OCI-M2 (cell line): ENCODE measurements around the gene DHCR24.

Experiments
- DNase-seq: peaks from one replicate; lab custom pipeline; 2025; ENCODE audit not compliant: unreplicated experiment; lab: John Stamatoyannopoulos, UW

DHCR24 gene

DNA sequence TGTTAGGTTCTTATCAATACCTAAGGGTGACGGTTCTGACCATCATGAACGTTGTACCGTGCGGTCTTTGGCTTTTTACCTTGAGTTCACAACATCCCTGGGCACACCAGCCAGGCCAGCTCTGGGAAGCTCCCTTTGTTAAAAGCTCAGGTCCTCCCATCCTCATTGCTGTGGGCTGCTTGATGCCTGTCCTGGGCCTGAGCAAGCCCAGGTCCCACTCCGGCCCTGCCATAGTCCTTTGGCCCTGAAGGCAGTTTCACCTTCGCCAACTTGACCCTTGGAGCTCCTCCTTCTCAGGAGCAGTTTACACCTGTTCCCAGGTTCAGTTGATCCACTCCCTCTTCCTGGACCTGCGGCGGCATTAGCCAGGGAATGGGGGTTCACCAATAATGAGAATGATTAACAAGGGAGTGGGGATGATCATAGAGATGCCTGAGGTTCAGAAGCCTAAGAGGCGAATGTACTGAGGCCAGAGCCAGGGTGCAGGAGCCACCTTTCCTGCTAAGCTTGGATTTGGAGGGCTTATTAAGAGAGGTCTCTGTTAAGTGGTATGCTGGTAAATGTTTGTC lies 40.2 kb downstream of the DHCR24 start:
- no peak for DNase-seq

DNA sequence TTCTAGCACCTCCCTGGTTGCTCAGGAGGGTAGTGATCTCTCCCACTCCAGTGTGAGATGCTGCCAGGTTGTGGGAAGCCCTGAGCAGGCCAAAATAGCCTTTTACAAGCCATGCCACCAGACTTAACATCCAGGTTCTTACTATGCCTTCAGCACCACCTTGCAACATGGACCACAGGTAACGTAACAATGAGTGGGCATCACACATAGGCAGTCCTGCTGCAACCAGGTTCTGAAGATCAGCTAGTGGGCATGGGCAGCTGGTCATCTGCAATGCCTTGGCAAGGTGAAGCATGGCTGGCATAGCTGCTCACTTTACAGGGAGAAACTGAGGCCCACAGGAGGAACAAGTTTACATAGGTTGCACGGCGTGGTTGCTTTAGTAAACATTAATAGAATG lies 40.7 kb downstream of the DHCR24 start:
- no peak for DNase-seq

DNA sequence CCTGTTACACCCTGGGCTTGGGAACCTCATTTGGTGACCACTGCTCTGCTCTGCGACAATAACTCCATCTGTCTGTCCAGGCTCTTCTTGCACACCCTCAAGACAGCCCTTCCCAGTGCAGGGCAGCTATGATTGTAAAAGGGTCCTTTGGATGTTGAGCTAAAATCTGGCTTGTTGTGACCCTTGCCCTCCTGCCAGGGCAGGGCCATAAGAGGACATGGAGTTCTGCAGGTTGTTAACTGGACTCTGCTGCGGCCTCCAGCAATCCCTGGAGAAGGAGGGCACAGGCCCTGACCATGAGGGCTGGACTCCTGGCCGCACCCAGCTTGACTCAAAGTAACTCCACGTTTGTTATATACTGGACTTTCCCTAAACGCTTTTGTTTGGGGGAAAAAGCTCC lies 41.2 kb downstream of the DHCR24 start:
- no peak for DNase-seq

DNA sequence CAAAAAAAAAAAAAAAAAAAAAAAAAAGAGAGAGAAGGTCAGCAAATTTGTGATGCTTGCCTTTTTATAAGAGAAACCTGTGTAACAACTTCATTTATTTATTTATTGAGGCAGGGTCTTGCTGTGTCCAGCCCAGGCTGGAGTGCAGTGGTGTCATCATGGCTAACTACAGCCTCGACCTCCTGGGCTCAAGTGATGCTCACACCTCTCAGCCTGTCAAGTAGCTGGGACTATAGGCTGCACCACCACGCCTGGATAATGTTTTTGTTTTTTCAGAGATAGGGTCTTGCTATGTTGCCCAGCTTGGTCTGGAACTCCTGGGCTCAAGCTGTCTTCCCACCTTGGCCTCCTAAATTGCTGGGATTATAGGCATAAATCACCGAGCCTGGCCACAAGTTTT lies 42.4 kb downstream of the DHCR24 start:
- DNase-seq: no peak

DNA sequence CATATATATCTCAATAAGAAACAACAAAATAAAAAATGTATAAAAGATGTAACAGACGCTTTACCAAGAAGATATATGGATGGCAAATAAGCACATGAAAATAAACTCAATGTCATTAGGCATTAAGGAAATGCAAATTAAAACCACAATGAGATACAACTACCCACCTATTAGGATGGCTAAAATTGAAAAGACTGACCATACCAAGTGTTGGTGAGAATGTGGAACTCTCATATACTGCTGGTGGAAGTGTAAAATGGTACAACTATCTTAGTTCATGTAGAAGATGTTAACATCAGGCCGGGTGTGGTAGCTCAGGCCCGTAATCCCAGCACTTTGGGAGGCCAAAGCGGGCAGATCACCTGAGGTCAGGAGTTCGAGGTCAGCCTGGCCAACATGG lies 43.5 kb downstream of the DHCR24 start:
- DNase-seq: no peak

DNA sequence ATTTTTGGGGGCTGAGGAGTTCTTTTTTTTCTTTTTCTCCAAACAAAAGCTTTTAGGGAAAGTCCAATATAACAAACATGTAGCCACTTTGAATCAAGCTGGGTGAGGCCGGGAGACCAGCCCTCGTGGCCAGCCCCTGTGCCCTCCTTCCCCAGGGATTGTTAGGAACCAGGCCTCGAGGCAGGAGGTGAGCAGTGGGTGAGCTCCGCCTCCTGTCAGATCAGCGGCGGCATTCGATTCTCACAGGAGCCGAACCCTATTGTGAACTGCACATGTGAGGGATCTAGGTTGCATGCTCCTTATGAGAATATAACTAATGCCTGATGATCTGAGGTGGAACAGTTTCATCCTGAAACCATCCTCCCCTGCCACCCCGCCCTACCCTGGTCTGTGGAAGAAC lies 44.0 kb downstream of the DHCR24 start:
- DNase-seq: no peak

DNA sequence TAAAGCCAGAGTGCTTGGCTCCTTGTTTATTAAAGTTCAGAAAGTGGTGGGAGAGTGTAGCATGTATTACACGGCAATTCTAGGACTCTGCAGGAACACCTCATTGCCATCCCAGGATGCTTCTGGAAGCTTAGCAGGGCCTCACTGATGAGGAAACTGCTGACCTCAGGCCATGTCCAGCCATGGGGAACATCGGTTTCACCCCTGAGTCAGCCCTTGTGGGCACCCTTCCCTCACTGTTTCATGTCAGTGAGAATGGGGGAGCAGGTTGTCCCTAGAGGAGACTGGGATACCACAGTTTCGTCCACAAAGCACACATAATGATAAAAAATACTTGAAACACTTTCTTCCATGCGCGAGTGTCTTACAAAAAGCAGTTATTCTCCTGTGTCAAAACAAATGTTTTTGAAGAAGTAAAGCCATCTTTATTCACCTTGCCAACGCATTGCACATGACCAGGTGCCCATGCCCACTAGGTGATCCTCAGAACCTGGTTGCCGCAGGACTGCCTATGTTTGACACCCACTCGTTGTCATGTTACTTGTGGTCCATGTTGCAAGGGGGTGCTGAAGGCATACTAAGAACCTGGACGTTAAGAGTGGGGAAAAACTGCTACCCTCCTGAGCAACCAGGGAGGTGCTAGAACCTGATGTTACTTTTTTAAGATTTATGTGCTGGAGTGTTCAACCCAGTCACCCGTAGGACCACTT lies 44.6 kb downstream of the DHCR24 start:
- no peak for DNase-seq

DNA sequence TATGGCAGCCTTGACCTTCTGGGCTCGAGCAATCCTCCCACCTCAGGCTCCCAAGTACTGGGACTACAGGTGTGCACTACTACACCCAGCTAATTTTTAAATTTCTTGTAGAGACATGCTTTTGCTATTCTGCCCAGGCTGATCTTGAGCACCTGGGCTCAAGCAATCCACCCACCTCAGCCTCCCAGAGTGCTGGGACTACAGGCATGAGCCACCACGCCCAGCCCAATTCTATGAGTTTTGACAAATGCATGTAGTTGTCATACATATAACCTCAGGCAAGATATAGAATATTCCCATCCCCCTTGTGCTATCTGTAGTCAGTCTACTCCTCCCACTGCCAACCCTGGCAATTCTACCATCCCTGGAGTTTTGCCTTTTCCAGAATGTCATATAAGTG lies 47.2 kb downstream of the DHCR24 start:
- no peak for DNase-seq

DNA sequence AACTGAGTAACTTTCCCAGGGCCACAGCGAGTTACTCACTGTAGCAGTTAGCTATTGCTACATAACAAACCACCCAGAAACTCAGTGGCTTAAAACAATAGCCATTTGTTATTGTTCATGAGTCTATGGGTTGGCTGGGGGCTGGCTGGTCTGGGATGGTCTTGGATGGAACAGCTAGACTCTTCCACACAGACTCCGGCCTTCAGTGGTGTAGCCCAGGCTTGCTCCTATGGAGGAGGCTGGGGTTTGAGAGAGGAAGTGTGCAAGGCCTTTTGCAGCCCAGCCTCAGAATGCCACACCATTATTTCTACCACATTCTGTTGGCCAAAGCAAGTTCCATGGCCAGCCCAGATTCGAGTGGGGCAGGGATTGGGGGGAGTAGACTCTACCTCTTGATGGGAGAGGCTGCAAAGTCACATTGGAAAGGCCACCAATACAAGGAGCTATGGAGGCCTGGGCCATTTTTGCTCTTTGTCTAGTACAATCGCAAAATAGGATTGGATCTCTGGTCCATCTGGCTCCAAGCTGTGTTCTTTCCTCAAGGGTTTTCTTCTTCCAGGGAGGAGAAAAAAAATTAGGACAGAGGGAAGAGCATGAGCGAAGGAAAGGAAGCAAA lies 48.3 kb downstream of the DHCR24 start:
- DNase-seq: no peak

DNA sequence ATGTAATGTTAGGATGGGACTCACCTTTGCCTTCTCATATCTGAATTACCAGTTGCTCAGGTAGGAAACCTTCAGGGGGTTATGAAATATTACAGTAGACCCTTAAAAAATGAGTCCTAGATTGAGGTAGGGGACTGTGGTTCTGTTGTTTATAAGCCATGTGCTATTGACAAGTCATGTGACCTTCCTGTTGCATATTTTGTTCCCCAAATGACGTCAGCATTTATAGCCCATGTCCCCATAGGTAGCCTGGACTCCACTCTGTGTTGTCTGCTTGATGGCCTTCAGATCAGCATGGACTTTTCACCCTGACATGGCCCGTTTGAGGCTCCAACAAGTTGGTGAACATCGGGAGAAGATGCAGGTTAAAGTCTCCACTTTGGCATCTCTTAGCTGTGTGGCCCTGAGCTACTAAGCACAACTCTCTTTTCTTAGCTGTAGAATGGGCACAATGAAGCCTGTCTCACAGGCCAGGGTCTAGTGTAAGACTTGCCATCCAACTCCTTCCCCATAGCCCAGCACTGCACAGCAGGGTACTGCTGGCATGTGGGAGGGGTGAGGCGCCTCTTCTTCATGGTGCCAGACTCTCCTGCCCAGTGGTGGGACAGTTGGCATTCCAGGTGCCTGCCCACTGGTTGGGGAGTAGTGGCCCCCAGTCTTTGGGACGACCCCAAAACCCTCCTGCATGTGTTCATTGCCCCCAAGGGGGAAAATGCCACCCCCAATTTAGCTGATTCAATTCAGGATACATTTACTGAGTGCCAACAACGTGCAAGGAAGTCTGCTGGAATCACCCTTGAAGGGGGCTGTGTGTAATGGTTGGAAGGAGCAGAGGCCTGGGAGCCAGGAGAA lies 49.8 kb downstream of the DHCR24 start:
- DNase-seq: no peak

DNA sequence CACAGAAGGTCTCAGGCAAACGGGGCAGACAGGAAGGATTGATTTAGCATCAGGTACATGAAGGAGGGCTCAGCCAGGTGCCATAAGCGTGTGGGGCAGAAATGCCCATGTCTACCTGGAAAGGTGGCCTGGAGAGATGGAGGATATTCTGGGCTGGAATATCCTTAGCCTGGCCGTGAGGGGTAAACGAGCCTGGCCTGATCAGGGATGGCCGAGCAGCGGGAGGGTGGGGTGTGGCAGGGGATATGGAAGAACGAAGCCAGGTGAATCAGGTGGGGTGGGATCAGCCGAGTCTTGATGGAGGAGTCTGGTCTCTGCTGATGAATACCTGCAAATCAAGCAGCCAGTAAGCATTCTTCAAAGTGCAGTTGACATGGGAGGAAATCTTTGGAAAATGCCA lies 50.4 kb downstream of the DHCR24 start:
- DNase-seq: no peak

DNA sequence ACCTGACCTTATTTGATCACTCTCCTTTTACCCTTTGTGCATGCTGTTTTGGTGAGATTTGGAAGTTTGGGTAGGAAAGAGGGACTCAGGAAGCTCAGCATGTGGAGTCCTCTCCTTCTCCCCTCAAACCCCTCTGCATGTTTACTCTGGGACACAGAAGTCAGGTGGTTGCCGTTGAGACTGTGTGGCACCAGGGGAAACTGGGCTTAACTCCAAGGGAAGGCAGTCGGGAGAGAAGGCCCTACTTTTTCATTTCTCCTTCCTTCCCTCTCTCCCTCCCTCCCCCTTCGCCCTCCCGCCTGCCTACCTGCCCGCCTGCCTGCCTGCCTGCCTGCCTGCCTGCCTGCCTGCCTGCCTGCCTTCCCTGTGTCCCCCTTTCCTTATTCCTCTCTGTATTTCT lies 51.0 kb downstream of the DHCR24 start:
- DNase-seq: no peak

DNA sequence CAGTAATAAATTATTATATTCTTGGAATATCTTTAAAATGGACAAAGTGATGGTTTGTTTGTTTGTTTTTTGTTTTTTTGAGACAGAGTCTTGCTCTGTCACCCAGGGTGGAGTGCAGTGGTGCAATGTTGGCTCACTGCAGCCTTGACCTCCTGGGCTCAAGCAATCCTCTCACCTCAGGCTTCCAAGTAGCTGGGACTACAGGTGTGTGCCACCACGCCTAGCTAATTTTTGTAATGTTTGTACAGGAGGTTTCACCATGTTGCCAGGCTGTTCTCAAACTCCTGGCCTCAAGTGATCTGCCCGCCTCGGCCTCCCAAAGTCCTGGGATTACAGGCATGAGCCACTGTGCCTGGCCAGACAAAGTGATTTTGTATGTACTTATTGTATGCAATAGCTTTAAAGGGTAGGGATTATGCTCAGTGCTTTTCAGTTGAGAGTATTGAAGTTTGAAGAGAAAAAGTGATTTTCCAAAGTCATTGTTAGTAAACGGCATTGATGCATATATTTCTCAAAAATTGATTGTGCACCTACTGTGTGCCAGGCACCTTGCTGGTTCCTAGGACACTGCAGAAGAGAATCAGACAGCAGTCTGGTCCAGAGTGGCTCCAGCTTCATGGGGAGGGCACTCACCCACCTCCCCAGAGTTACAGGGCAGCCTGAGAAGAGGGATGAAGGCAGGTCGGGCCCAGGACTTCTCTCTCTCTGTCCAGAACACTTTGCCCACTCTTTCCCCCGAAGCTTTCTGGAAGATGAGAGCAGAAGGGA lies 51.7 kb downstream of the DHCR24 start:
- no peak for DNase-seq

DNA sequence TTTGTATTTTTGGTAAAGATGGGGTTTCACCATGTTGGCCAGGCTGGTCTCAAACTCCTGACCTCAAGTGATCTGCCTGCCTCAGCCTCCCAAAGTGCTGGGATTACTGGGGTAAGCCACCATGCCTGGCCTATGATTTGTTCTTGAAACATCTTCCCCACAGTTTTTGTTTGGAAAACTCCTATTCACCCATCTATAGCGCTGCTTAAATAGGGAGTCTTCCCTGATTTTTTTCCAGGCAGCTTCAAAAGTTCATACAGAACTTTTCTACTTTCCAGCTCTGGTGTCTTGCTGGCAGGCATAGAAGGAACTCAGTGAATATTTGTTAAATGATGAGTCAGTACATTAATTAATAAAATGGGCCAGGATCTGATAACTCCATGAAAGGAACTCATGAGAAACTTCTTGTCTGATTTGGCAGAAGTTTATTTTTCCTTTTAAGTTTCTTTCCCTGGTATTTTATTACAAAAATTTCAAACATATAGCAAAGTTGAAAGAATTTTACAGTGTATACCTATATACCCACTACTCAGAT lies 52.9 kb downstream of the DHCR24 start:
- DNase-seq: no peak

DNA sequence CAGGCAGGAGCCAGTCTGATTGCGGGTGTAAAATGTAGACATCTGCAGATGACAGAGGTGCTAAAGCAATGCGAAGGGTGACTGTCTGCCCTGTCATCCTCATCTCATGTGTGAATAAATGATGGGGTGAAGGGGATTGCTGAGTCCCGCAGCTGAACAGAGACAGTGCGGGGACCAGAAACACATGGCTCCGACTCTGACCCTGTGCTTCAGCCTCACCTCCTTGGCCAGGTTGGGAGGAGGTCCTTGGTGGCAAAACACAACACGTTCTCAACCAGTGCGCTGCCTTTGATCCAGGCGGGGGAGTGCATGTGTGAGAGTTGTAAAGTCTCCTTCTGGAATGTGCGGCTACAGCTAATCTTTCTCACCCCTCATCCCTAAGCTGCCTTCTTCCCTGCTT lies 53.9 kb downstream of the DHCR24 start:
- DNase-seq: no peak

DNA sequence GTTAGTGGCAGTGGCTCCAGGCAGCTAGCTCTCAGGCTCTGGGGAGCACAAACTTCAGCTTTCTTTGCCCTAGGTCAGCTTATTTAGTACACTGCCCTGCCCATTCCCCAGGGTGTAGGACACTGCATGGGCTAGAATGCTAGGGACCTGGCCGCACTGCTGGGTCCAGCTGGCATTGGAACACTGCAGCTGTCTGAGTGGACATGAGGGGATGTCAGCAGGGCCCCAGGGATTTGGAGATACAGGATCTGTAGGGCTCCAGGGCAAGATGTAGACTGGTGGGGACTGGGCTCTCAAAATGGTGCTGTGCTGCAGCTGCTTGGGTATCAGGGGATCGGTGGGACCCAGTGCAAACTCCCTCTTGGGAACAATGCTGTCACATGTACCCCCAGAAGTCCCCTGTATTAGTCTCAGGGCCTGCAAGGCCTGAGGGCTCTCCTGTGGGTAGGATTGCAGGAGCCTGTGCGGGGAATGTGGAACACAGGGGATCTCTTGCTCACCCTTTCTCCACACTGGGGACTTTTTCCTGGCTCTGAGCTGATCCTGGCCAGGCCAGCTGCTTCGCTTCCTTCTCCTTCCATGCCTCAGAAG lies 60.7 kb downstream of the DHCR24 start:
- no peak for DNase-seq

DNA sequence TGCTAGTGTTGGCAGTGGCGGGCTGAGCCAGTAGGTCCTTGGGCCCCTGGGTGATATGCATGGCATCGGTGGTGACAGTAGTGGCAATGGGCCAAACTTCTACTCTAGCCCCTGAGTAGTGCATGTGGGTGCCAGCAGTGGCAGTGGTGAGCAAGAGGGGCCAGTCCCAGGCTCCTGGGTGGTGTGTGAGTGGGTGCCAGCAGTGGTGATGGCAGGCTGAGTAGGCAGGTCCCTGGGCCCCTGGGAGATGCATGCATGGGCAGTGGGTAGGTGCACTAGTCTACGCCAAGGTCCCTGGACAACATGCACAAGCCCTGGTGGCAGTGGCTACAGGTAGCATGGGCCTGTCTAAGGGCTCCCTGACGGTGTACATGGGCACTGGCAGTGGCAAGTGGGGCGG lies 61.3 kb downstream of the DHCR24 start:
- no peak for DNase-seq

DNA sequence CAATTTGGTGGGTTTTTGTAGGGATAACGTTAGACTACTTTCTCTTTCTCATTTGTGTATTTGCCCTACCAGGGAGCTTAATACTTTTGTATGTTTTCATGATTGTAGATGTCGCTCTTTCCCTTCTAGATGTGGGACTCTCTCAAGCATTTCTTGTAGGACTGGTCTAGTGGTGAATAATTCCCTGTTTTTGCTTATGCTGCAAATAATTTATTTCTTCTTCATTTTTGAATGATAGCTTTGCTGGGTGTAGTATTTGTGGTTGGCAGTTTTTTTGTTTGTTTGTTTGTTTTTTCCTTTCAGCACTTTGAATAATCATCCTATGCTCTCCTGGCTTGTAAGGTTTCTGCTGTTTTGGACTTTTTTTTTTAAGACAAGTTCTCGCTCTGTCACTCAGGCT lies 63.3 kb downstream of the DHCR24 start:
- no peak for DNase-seq

DNA sequence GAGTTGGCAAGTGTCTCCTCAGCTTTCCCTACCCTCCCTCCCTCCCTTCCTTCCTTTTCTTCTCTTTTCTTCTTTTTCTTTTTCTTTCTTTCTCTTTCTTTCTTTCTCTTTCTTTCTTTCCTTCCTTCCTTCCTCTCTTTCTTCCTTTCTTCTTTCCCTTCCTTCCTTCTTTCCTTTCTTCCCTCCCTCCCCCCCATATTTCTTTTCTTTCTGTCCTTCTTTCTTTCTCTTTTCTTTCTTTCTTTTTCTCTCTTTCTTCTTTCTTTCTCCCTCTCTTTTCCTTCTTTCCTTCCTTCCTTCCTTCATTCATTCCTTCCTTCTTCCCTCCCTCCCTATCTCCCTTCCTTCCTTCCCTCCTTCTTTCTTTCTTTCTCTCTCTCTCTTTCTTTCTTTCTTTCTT lies 67.3 kb downstream of the DHCR24 start:
- no peak for DNase-seq

DNA sequence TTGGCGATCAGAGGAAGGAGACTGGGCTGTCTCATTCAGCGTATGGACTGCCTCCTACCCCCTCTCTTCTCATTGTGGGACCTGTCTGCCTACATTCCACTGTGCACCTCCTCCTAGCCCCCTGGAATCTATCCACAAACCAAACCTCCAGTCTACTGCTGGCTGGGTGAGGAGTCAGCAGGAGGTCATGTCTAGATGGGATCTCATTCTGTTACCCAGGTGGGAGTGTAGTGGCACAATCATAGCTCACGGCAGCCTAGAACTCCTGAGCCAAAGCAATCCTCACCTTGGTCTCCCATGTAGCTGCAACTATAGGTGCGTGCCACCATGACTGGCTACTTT lies 67.8 kb downstream of the DHCR24 start:
- no peak for DNase-seq
